ENCODE data around the gene PAPSS2. TPM values are rescaled to one million over a fixed set of nuclear protein-coding genes. Genes with fewer than 3 reads are reported as not detected.

PAPSS2 gene
- total and polyA plus RNA-seq, 2 donors (not counting 3 experiments of a cell fraction or from before 2014, with no cell fraction given), result 27.9 to 82.6 TPM

GRCh38 chr10:87671139-87671815, 11.6 kb downstream of the PAPSS2 start:
- no peak overlapping the region for H3K27ac ChIP-seq (ENCODE audit: insufficient read depth, low read depth, low read length)

More at GRCh38 chr10:87671139-87671815, 11.6 kb downstream of the PAPSS2 start:
- dilution Hi-C loops (cut with MboI; ENCODE audit: extremely low pct_ligation_motif_present, low sequenced_read_pairs) (no loop called here), intact Hi-C loops (cut with micrococcal nuclease) (no loop called here)
- CTCF ChIA-PET, result no interaction called here
- peaks cover 11% of the 10 kb centered on the region for H3K4me1 ChIP-seq (ENCODE audit: control insufficient read depth, extremely low read depth, insufficient read depth, low read length)
- TF ChIP-seq POLR2AphosphoS5 (IDR thresholded peaks at IDR 0.05; ENCODE audit: insufficient read depth, low read depth, low read length) (no peak), CTCF (IDR thresholded peaks at IDR 0.05; ENCODE audit: extremely low read depth in 1 of 2, insufficient read depth in 1 of 2, low read depth in 1 of 2, low read length in 2 of 2) (no peak), FOS (IDR thresholded peaks at IDR 0.05; ENCODE audit: borderline replicate concordance, insufficient read depth, low read length) (no peak), JUN (IDR thresholded peaks at IDR 0.05; ENCODE audit: borderline replicate concordance, insufficient read depth, insufficient read length, low read depth) (no peak), MAX (IDR thresholded peaks at IDR 0.05; ENCODE audit: insufficient read depth, insufficient read length) (no peak), POLR2A (IDR thresholded peaks at IDR 0.05; ENCODE audit: low read depth, low read length) (no peak), EZH2 (IDR thresholded peaks at IDR 0.05; ENCODE audit: borderline replicate concordance, low read depth, low read length, severe bottlenecking) (no peak), MYC (IDR thresholded peaks at IDR 0.05; ENCODE audit: low read depth, low read length) (no peak), GATA2 (IDR thresholded peaks at IDR 0.05; ENCODE audit: insufficient read depth, insufficient read length, low read depth, low read length) (no peak)
- no peaks in the 10 kb centered on the region for H4K20me1 ChIP-seq (replicated peaks; ENCODE audit: control insufficient read depth, extremely low read depth, insufficient read depth, low read length)
- no peaks in the 10 kb centered on the region for H3K9me3 ChIP-seq (replicated peaks; ENCODE audit: control insufficient read depth, insufficient read depth, low read length)
- no peak for DNase-seq (ENCODE audit: low read depth, low spot score)
- H2AFZ ChIP-seq (ENCODE audit: low read depth, low read length), result no peak overlapping the region
- POLR2A ChIA-PET, result no interaction called here
- no peak overlapping the region for H3K4me2 ChIP-seq (ENCODE audit: insufficient read depth, low read length)
- BruUV-seq (replicated peaks), result no TSS peak
- FAIRE-seq, result no peak
- no peak overlapping the region for H3K9ac ChIP-seq (replicated peaks; ENCODE audit: extremely low read depth, insufficient read depth, low read length)
- H3K9me1 ChIP-seq (replicated peaks; ENCODE audit: control insufficient read depth, extremely low read depth, insufficient read depth, low read length), result no peaks in the 10 kb centered on the region
- peaks cover 52% of the 10 kb centered on the region for H3K79me2 ChIP-seq (ENCODE audit: control insufficient read depth, insufficient read depth, low read length)
- H3K36me3 ChIP-seq (ENCODE audit: control insufficient read depth in 2 of 2, extremely low read depth in 1 of 2, insufficient read depth in 2 of 2, low read length in 2 of 2), result peaks cover 0 to 4% of the 10 kb centered on the region in 2 experiments
- H3K27me3 ChIP-seq (ENCODE audit: control insufficient read depth in 2 of 2, insufficient read depth in 2 of 2, low read length in 2 of 2), result no peaks in the 10 kb centered on the region
- H3K4me3 ChIP-seq (replicated peaks in 1 of 3; ENCODE audit: insufficient read depth in 1 of 3, low read depth in 1 of 3, low read length in 3 of 3), result no peak overlapping the region

Measured in endothelial cell of umbilical vein (primary cell).